IMR-90 (cell line): ENCODE data around the gene GATA5. TPM values are rescaled to one million over a fixed set of nuclear protein-coding genes. Genes with fewer than 3 reads are reported as not detected.

Experiments
- ATAC-seq: fragments of 200-7000 bp; cut with Tn5 transposase; 2 replicates; pipeline ENCODE4 v1.9.1; 2020; ENCODE audit warnings: low read depth, mild to moderate bottlenecking, moderate library complexity
- BruUV-seq: library from RNA; stranded (reverse); fragments of 400-500 nt; replicated peaks from 2 replicates; lab custom pipeline; 2021; lab: Mats Ljungman, UMichigan
- CTCF ChIA-PET: fragments of 300-600 bp; formaldehyde crosslinking; extraction: SDS; loops from one replicate; lab custom pipeline; 2021; ENCODE audit warnings: antibody characterized with exemption; lab: Yijun Ruan, JAX
- POLR2A ChIA-PET: fragments of 300-600 bp; sonication (Branson Sonifier 250); formaldehyde crosslinking; loops from one replicate; lab custom pipeline; 2022; ENCODE audit warnings: antibody characterized with exemption; ENCODE audit not compliant: unreplicated experiment; lab: Charles Lee
- DNase-seq: peaks from one replicate; pipeline ENCODE4 v3.0.0; 2013
- H2AFZ ChIP-seq: replicated peaks from 2 replicates; pipeline ENCODE3; 2013; ENCODE audit warnings: low read length, mild to moderate bottlenecking; ENCODE audit not compliant: poor library complexity
- H2AK5ac ChIP-seq: 2 replicates; pipeline ENCODE4 v1.6.1; 2013; ENCODE audit warnings: low read depth, low read length, inconsistent platforms
- H2AK9ac ChIP-seq: replicated peaks from 2 replicates; pipeline ENCODE3; 2013; ENCODE audit warnings: mild to moderate bottlenecking, low read depth, low read length, moderate library complexity; ENCODE audit not compliant: poor library complexity
- H2BK120ac ChIP-seq: 2 replicates; pipeline ENCODE4 v1.6.1; 2013; ENCODE audit warnings: low read depth, low read length, inconsistent platforms
- H2BK15ac ChIP-seq: 3 replicates; pipeline ENCODE4 v1.6.1; 2013; ENCODE audit warnings: low read depth, low read length, inconsistent platforms
- H2BK20ac ChIP-seq: 2 replicates; pipeline ENCODE4 v1.6.1; 2013; ENCODE audit warnings: low read depth, mild to moderate bottlenecking, inconsistent platforms, low read length, moderate library complexity
- H2BK5ac ChIP-seq: 2 replicates; pipeline ENCODE4 v1.6.1; 2013; ENCODE audit warnings: mild to moderate bottlenecking, low read depth, low read length, inconsistent platforms; ENCODE audit not compliant: poor library complexity, severe bottlenecking
- H3K14ac ChIP-seq: replicated peaks from 2 replicates; pipeline ENCODE4 v1.6.1; 2013; ENCODE audit warnings: low read depth, low read length, inconsistent platforms
- H3K18ac ChIP-seq: 2 replicates; pipeline ENCODE4 v1.6.1; 2013; ENCODE audit warnings: low read depth, low read length, control low read depth
- H3K23ac ChIP-seq: 2 replicates; pipeline ENCODE4 v1.6.1; 2013; ENCODE audit warnings: low read depth, low read length, inconsistent platforms
- H3K27ac ChIP-seq: 2 replicates; pipeline ENCODE4 v1.5.1; 2013; ENCODE audit warnings: mild to moderate bottlenecking, control low read depth, low read length; ENCODE audit not compliant: insufficient read depth
- H3K27me3 ChIP-seq: 2 replicates; pipeline ENCODE4 v1.6.1; 2013; ENCODE audit warnings: low read length; ENCODE audit not compliant: control insufficient read depth, insufficient read depth
- H3K36me3 ChIP-seq: 2 replicates; pipeline ENCODE4 v1.6.1; 2013; ENCODE audit warnings: low read length, mixed read lengths; ENCODE audit not compliant: control insufficient read depth, insufficient read depth
- H3K4ac ChIP-seq: 2 replicates; pipeline ENCODE4 v1.6.1; 2013; ENCODE audit warnings: low read depth, low read length, inconsistent platforms
- H3K4me1 ChIP-seq: 2 replicates; pipeline ENCODE4 v1.6.1; 2013; ENCODE audit warnings: low read length, mixed read lengths; ENCODE audit not compliant: control insufficient read depth, insufficient read depth
- H3K4me2 ChIP-seq: 2 replicates; pipeline ENCODE4 v1.6.1; 2013; ENCODE audit warnings: low read depth, mild to moderate bottlenecking, control low read depth, low read length, moderate library complexity
- H3K4me3 ChIP-seq: 2 replicates; pipeline ENCODE4 v1.5.1; 2013; ENCODE audit warnings: low read depth, mild to moderate bottlenecking, control low read depth, low read length, moderate library complexity; ENCODE audit not compliant: insufficient read depth
- H3K56ac ChIP-seq: 2 replicates; pipeline ENCODE4 v1.6.1; 2013; ENCODE audit warnings: low read length, inconsistent platforms; ENCODE audit not compliant: insufficient read depth; ENCODE audit errors: extremely low read depth
- H3K79me1 ChIP-seq, 2 experiments: 2 replicates each; pipeline ENCODE4 v1.6.1; 2013; ENCODE audit warnings: low read length in 2 of 2, inconsistent platforms in 1 of 2, low read depth in 1 of 2
- H3K9ac ChIP-seq: 2 replicates; pipeline ENCODE4 v1.6.1; 2013; ENCODE audit warnings: low read depth, low read length, control low read depth
- H3K9me1 ChIP-seq: 2 replicates; pipeline ENCODE4 v1.6.1; 2013; ENCODE audit warnings: low read length, inconsistent platforms; ENCODE audit not compliant: insufficient read depth
- H3K9me3 ChIP-seq: 2 replicates; pipeline ENCODE4 v1.6.1; 2013; ENCODE audit warnings: low read length; ENCODE audit not compliant: control insufficient read depth, insufficient read depth
- H4K20me1 ChIP-seq: 2 replicates; pipeline ENCODE4 v1.6.1; 2013; ENCODE audit warnings: low read length, inconsistent platforms; ENCODE audit not compliant: insufficient read depth
- H4K5ac ChIP-seq: 2 replicates; pipeline ENCODE4 v1.6.1; 2013; ENCODE audit warnings: mild to moderate bottlenecking, low read depth, low read length, control low read depth
- H4K8ac ChIP-seq, 2 experiments: 2 replicates each; pipeline ENCODE4 v1.6.1; 2013; ENCODE audit warnings: low read depth in 2 of 2, low read length in 2 of 2, control low read depth in 1 of 2, inconsistent platforms in 1 of 2
- H4K91ac ChIP-seq: 2 replicates; pipeline ENCODE4 v1.6.1; 2013; ENCODE audit warnings: low read depth, low read length, inconsistent platforms; ENCODE audit not compliant: insufficient read depth
- BHLHE40 ChIP-seq: fragments of 150-350 bp; IDR thresholded peaks from 2 replicates; pipeline ENCODE4 v1.6.1; 2016; ENCODE audit warnings: mild to moderate bottlenecking, low read depth, low read length
- CEBPB ChIP-seq: IDR thresholded peaks from 2 replicates; pipeline ENCODE4 v1.6.1; 2012; ENCODE audit warnings: low read depth, low read length, improper control_type of control experiment
- CHD1 ChIP-seq: IDR thresholded peaks from 2 replicates; pipeline ENCODE4 v1.6.1; 2012; ENCODE audit warnings: low read depth, low read length, improper control_type of control experiment
- CTCF ChIP-seq: conservative IDR thresholded peaks from 2 replicates; pipeline ENCODE4 v1.5.1; 2012; ENCODE audit warnings: mild to moderate bottlenecking, low read depth, low read length, improper control_type of control experiment
- MAFK ChIP-seq: IDR thresholded peaks from 2 replicates; pipeline ENCODE4 v1.6.1; 2012; ENCODE audit warnings: low read depth, low read length, improper control_type of control experiment
- NFE2L2 ChIP-seq: fragments of 150-350 bp; IDR thresholded peaks from 2 replicates; pipeline ENCODE4 v1.6.1; 2016; ENCODE audit warnings: low read depth, mild to moderate bottlenecking, low read length
- POLR2A ChIP-seq: IDR thresholded peaks from 2 replicates; pipeline ENCODE4 v1.6.1; 2012; ENCODE audit warnings: mild to moderate bottlenecking, low read depth, low read length
- RCOR1 ChIP-seq: IDR thresholded peaks from 2 replicates; pipeline ENCODE4 v1.6.1; 2012; ENCODE audit warnings: mild to moderate bottlenecking, low read length, improper control_type of control experiment; ENCODE audit not compliant: insufficient replicate concordance
- RFX5 ChIP-seq: IDR thresholded peaks from 2 replicates; pipeline ENCODE4 v1.8.0; 2012; ENCODE audit warnings: low read depth, mild to moderate bottlenecking, low read length, moderate library complexity
- SMC3 ChIP-seq: fragments of 150-350 bp; IDR thresholded peaks from 2 replicates; pipeline ENCODE4 v1.6.1; 2016; ENCODE audit warnings: low read depth, mild to moderate bottlenecking, antibody characterized with exemption, low read length, moderate library complexity
- USF2 ChIP-seq: fragments of 150-350 bp; IDR thresholded peaks from 2 replicates; pipeline ENCODE4 v1.6.1; 2017; ENCODE audit warnings: mild to moderate bottlenecking, antibody characterized with exemption, low read length, low read depth
- WGBS, 2 experiments: methylation state at CpG; one replicate each; pipeline versions ENCODE4 v1.1.5 to v1.1.7; 2013; ENCODE audit warnings: missing lambda C conversion rate in 2 of 2; ENCODE audit not compliant: insufficient read length in 1 of 2; ENCODE audit errors: extremely low coverage in 2 of 2; 5-methylcytosine and 5-hydroxymethylcytosine counted together
- dilution Hi-C: fragments of 300-500 bp; cut with HindIII; formaldehyde crosslinking; loops from one replicate; pipeline ENCODE4 v1.14.3; 2018; ENCODE audit warnings: low sequenced_read_pairs; ENCODE audit not compliant: unreplicated experiment
- in situ Hi-C: fragments of 300-500 bp; cut with MboI; formaldehyde crosslinking; loops from 3 replicates; pipeline ENCODE4 v1.14.3; 2019; ENCODE audit warnings: low sequenced_read_pairs, inconsistent platforms, mixed read lengths
- intact Hi-C: fragments of 100-400 bp; cut with micrococcal nuclease; formaldehyde crosslinking; loops from 2 replicates; pipeline ENCODE4 v1.10.0; 2022
- polyA plus RNA-seq, 3 experiments: library from polyadenylated mRNA; depleted of rRNA; stranded (reverse); fragments of >200 nt; gene quantifications; 2 replicates each; pipeline ENCODE4 v1.2.3, GENCODE V29; 2012; ENCODE audit warnings: low replicate concordance in 1 of 3
- total RNA-seq: library from RNA; depleted of rRNA; stranded (reverse); fragments of >200 nt; gene quantifications from 2 replicates; pipeline ENCODE4 v1.2.3, GENCODE V29; 2012

The GATA5 gene
- total and polyA plus RNA-seq, 2 of the 4 experiments (the other 2 are of a cell fraction): not detected

GRCh38 chr20:62464425-62464770, 11.4 kb downstream of the GATA5 start:
- Histone ChIP-seq H3K9me3 (no peaks in the 10 kb centered on the region), H3K4me3 (no peak overlapping the region), H4K20me1 (no peaks in the 10 kb centered on the region), H2BK120ac (no peak overlapping the region), H3K4me2 (no peak overlapping the region), H4K5ac (no peak overlapping the region), H4K91ac (no peak overlapping the region), H2AK5ac (no peak overlapping the region), H3K23ac (no peak overlapping the region), H2BK5ac (no peak overlapping the region), H3K27ac (no peak overlapping the region), H3K79me1 (no peaks in the 10 kb centered on the region), H3K27me3 (peaks cover 30% of the 10 kb centered on the region), H3K36me3 (no peaks in the 10 kb centered on the region), H3K14ac (no peak overlapping the region), H4K8ac (no peak overlapping the region), H3K18ac (no peak overlapping the region), H2AK9ac (no peak overlapping the region), H3K4me1 (no peaks in the 10 kb centered on the region), H2BK20ac (no peak overlapping the region), H2AFZ (no peak overlapping the region), H3K56ac (no peak overlapping the region), H3K9ac (no peak overlapping the region), H3K9me1 (no peaks in the 10 kb centered on the region), H2BK15ac (no peak overlapping the region), H3K4ac (no peak overlapping the region)
- POLR2A ChIA-PET: no interaction called here
- dilution Hi-C loops: no loop called here
- no CpG with 5 or more reads among the region's 10 CpGs for WGBS, 2 experiments
- BruUV-seq: no TSS peak
- in situ Hi-C loops: no loop called here
- DNase-seq: no peak
- TF ChIP-seq RFX5 (no peak), SMC3 (no peak), CTCF (no peak), MAFK (no peak), CEBPB (no peak), POLR2A (no peak), BHLHE40 (no peak), USF2 (no peak), NFE2L2 (no peak), RCOR1 (no peak), CHD1 (no peak)
- CTCF ChIA-PET: no interaction called here
- intact Hi-C loops: no loop called here
- ATAC-seq: no peak
